ENCODE measurements around the gene C12orf50.

DNA sequence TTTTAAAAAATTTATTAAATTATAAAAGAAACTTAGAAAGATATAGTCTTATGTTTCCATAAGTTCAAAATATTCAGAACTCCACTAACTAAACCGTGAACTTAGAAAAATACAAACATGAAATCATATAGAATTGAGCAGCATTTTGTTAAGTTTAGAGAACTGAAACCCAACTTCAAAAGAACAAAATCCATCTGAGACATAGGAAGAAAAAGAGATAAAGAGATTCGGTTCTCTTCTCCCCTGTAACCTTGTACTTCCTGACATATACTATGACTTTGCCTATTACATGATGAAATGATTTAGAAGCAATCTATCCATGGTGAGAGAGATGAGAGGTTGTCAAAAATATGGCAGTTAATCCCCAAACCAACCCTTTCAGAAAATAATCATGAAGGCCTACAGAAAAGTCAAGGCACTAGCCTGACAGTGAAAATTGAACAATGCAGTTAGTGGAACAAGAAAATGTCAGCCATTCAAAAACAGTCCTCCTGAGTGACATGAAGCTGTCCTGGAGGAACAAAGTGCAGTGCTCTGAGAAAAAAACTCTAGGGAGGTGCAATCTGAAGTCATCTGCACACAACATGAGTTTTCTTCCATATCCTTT lies 44.0 kb downstream of the C12orf50 start:
- TF ChIP-seq POLR2A (IDR thresholded peaks at IDR 0.05) (no peak), EP300 (IDR thresholded peaks at IDR 0.05) (no peak), POLR2AphosphoS5 (IDR thresholded peaks at IDR 0.05) (no peak)
- TF ChIP-seq, protein P1, sequence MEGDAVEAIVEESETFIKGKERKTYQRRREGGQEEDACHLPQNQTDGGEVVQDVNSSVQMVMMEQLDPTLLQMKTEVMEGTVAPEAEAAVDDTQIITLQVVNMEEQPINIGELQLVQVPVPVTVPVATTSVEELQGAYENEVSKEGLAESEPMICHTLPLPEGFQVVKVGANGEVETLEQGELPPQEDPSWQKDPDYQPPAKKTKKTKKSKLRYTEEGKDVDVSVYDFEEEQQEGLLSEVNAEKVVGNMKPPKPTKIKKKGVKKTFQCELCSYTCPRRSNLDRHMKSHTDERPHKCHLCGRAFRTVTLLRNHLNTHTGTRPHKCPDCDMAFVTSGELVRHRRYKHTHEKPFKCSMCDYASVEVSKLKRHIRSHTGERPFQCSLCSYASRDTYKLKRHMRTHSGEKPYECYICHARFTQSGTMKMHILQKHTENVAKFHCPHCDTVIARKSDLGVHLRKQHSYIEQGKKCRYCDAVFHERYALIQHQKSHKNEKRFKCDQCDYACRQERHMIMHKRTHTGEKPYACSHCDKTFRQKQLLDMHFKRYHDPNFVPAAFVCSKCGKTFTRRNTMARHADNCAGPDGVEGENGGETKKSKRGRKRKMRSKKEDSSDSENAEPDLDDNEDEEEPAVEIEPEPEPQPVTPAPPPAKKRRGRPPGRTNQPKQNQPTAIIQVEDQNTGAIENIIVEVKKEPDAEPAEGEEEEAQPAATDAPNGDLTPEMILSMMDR (IDR thresholded peaks at IDR 0.05): no peak

Measured in upper lobe of left lung (tissue), 4 donors.